ENCODE measurements around the gene CLIP2.

CLIP2 gene

DNA sequence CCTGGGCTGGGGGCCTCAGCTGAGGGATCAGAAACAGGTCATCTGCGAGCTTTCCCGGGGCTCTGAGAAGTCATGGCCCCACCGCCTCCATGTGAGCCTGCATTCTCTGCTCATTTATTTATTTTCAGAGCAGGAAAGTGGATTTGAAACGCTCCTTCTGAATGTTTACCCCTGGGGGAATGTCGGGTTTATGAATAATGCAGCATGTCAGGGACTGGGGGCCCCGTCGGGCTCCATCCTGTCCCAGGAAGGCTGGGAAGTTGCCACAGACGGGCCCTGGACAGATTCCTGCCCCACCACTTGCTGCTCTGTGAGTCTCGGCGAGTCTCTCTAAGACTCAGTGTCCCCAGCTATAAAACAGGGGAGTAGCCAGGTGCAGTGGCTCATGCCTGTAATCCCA, 152.6 kb downstream of the CLIP2 start:
- TF ChIP-seq, protein P1, sequence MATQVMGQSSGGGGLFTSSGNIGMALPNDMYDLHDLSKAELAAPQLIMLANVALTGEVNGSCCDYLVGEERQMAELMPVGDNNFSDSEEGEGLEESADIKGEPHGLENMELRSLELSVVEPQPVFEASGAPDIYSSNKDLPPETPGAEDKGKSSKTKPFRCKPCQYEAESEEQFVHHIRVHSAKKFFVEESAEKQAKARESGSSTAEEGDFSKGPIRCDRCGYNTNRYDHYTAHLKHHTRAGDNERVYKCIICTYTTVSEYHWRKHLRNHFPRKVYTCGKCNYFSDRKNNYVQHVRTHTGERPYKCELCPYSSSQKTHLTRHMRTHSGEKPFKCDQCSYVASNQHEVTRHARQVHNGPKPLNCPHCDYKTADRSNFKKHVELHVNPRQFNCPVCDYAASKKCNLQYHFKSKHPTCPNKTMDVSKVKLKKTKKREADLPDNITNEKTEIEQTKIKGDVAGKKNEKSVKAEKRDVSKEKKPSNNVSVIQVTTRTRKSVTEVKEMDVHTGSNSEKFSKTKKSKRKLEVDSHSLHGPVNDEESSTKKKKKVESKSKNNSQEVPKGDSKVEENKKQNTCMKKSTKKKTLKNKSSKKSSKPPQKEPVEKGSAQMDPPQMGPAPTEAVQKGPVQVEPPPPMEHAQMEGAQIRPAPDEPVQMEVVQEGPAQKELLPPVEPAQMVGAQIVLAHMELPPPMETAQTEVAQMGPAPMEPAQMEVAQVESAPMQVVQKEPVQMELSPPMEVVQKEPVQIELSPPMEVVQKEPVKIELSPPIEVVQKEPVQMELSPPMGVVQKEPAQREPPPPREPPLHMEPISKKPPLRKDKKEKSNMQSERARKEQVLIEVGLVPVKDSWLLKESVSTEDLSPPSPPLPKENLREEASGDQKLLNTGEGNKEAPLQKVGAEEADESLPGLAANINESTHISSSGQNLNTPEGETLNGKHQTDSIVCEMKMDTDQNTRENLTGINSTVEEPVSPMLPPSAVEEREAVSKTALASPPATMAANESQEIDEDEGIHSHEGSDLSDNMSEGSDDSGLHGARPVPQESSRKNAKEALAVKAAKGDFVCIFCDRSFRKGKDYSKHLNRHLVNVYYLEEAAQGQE (IDR thresholded peaks at IDR 0.05; ENCODE audit: insufficient read depth in 1 of 2, low read depth in 2 of 2, low read length in 2 of 2) = no peak
- TF ChIP-seq FOXP2 (optimal IDR thresholded peaks at IDR 0.05; ENCODE audit: borderline replicate concordance, extremely low read depth, extremely low read length, insufficient read depth) = no peak
- TF ChIP-seq TAF1 (IDR thresholded peaks at IDR 0.05; ENCODE audit: borderline replicate concordance, insufficient read depth, low read length) = no peak
- TF ChIP-seq SIN3A (IDR thresholded peaks at IDR 0.05; ENCODE audit: borderline replicate concordance, insufficient read depth, low read length) = no peak
- no peak for TF ChIP-seq POLR2AphosphoS5 (IDR thresholded peaks at IDR 0.05; ENCODE audit: low read depth, low read length)

DNA sequence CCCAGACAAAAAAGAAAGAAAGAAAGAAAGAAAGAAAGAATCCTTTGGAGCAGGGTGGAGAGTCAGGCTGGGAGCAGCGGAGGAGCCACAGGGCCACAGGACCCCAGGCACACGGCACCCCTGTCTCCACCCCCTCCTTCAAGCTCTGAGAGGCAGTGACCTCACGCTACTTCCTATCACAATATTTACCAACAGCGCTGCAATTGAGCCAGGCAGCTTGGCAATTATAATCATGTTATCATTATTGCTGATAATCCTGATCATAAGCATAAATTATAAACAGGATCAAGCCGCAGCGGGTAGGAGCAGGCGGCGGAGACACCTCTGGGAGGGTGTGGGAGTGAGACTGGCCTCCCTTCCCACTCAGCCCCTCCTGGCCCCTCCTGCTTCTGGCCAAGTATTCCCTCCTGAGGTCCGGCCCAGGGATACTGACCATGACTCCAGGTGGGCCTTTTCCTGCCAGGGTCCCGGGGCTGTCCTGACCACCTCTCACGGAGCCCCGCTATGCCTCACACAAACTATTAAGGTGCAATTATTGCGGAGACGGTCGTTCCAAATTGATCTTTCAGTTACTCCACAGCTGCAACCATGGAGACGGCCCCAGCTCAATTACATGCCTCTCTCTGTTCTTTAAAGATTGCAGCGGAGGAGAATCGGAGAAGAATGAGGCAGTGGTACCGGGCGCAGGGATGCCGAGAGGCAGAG, 154.5 kb downstream of the CLIP2 start:
- no peak for TF ChIP-seq POLR2AphosphoS5 (IDR thresholded peaks at IDR 0.05; ENCODE audit: low read depth, low read length)
- TF ChIP-seq, protein P1 (IDR thresholded peaks at IDR 0.05; ENCODE audit: insufficient read depth in 1 of 2, low read depth in 2 of 2, low read length in 2 of 2) = no peak
- no peak for TF ChIP-seq SIN3A (IDR thresholded peaks at IDR 0.05; ENCODE audit: borderline replicate concordance, insufficient read depth, low read length)

DNA sequence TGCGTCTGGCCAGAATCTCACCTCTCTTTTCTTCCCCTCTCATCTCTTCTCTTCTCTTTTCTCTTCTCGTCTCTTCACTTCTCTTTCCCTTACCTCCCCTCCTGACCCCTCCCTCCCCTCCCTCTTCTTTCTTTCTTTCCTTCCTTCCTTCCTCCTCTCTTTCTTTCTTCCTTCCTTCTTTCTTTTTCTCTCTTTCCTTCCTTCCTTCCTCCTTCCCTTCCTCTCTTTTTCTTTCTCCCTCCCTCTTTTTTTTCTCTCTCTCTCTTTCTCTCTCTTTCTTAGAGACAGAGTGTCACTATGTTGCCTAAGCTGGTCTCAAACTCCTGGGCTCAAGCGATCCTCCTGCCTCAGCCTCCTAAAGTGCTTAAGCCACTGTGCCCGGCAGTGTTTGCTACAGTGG, 159.9 kb downstream of the CLIP2 start:
- TF ChIP-seq, protein P1 (IDR thresholded peaks at IDR 0.05; ENCODE audit: insufficient read depth in 1 of 2, low read depth in 2 of 2, low read length in 2 of 2) = no peak
- TF ChIP-seq FOXP2 (optimal IDR thresholded peaks at IDR 0.05; ENCODE audit: borderline replicate concordance, extremely low read depth, extremely low read length, insufficient read depth) = no peak
- TF ChIP-seq POLR2AphosphoS5 (IDR thresholded peaks at IDR 0.05; ENCODE audit: low read depth, low read length) = no peak
- TF ChIP-seq TAF1 (IDR thresholded peaks at IDR 0.05; ENCODE audit: borderline replicate concordance, insufficient read depth, low read length) = no peak
- TF ChIP-seq SIN3A (IDR thresholded peaks at IDR 0.05; ENCODE audit: borderline replicate concordance, insufficient read depth, low read length) = no peak

DNA sequence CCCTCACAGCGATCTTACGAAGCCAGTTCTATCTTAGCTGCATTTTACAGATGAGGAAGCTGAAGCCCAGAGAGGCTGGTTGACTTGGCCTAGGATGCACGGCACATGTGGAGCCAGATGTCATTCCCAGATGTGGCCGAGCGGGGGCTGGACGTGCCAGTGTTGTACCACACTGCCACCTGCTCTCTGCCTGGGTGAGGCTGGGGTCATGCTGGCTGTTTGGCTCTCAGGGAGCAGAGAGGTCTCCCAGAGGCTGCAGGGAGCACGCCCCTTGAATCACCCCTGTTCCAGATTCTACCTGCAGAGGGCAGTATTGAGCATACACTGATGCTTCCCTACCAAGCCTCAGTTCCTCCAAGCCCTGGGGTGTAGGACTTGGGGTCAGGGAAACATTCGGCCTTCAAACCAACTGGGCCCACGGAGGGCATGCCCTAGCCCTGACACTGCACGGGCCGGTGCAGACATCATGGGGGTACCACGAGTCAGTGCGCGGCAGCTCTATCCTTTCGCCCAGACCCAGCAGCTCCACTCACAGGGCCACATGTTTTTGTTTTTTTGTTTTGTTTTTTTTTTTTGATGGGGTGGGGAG, 160.7 kb downstream of the CLIP2 start:
- TF ChIP-seq POLR2AphosphoS5 (IDR thresholded peaks at IDR 0.05; ENCODE audit: low read depth, low read length) (no peak), FOXP2 (optimal IDR thresholded peaks at IDR 0.05; ENCODE audit: borderline replicate concordance, extremely low read depth, extremely low read length, insufficient read depth) (no peak), SIN3A (IDR thresholded peaks at IDR 0.05; ENCODE audit: borderline replicate concordance, insufficient read depth, low read length) (no peak), TAF1 (IDR thresholded peaks at IDR 0.05; ENCODE audit: borderline replicate concordance, insufficient read depth, low read length) (no peak)
- TF ChIP-seq, protein P1 (IDR thresholded peaks at IDR 0.05; ENCODE audit: insufficient read depth in 1 of 2, low read depth in 2 of 2, low read length in 2 of 2) = no peak
